Epithelial cell of prostate (primary cell): ENCODE measurements around the gene UNC5B.

ENCODE experiments used
- DNase-seq: peaks from one replicate; pipeline ENCODE4 v3.0.0-alpha.2; 2011; ENCODE audit warnings: low read depth, low spot score
- H3K27ac ChIP-seq: fragments of 450-650 bp; 2 replicates; pipeline ENCODE4 v1.5.1; 2017; ENCODE audit warnings: mild to moderate bottlenecking

UNC5B gene

GRCh38 chr10:71221586-71222202, 9.3 kb downstream of the UNC5B start:
- no peak overlapping the region for H3K27ac ChIP-seq
- no peak for DNase-seq

- no peak for DNase-seq
- H3K27ac ChIP-seq = no peak overlapping the region
Measured at GRCh38 chr10:71222601-71223346, 10.4 kb downstream of the UNC5B start.

- H3K27ac ChIP-seq = no peak overlapping the region
- DNase-seq = no peak
Measured at GRCh38 chr10:71223347-71224058, 11.1 kb downstream of the UNC5B start.

DNA sequence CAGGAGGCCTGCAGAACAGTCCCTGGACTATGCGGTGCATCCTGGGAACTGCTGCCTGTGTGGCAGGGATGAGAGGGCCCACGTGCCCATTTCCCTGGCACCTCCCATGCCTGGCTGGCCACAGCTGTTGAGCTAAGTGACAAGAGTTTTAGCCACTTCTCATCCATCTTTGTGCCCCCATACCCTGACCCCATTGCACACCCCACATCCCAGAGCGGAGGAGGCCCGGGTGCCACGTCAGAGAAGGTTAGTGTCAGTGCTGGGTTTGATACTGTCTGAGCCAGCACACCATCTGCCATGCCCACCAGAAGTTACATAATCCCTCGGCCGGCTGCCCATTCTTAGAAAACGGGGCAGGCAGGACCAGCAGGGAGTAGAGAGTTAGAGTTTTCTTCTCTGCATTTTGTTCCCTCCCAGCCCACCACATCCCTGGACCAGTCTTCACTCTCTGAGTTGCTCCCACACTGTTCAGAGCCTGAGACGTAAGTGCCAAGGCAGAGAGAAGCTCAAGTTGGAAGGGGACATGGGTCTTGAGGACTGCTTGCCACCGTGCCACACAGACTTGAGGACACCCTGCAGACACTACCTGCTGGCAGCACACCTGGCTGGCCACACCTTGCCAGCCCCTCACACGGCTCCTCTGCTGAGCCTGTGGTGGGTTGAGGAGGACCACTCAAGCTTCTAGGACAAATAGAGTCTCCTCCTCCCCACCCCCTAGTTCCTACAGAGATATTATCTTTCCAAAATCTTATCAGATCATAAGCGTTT, 13.1 kb downstream of the UNC5B start:
- no peak for DNase-seq
- no peak overlapping the region for H3K27ac ChIP-seq

- no peak for DNase-seq
- H3K27ac ChIP-seq = no peak overlapping the region
Measured at GRCh38 chr10:71228875-71229675, 16.7 kb downstream of the UNC5B start.

DNA sequence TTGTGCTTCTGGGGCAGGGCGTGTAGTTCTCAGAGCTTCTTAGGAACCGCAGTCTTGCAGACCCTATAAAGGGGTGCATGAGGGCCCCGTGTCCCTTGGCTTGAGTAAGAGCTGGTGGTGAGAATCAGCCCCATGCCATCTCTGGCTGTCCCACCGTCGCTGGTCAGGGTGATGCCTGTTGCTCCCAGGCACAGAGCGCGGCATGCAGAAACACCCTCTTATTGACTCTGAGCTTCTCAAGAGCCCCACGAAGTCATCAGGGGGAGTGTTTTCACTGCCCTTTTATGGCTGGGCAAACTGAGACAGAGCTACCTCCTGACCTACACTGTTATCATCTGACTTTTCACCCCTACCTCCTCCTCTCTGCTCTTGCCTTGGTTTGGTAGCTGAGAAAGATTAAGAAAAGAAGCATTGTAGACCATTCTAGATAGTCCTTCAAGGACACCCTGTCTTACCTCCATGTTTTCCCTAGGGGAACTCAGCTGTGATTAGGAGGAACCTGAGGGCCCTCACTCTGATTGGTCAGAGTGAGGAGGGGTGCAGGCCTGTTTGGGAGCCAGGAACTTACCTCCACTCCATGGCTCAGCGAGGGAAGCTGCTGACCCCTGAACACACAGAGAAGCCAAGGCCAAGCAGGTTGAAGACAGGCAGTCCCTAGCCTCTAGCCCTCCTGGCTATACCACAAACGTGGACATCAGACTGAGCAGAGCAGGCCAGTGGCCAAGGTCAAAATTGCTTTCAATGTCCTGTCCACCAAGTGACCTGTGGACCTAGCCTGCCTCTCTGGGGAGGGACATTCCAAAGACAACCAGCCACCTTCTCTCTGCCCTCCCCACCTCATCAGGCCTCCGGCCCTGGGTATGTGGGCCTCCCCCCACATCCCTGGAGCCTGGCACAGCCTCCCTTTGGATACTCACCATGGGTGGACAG, 17.6 kb downstream of the UNC5B start:
- H3K27ac ChIP-seq = no peak overlapping the region
- no peak for DNase-seq

- H3K27ac ChIP-seq = no peak overlapping the region
- DNase-seq = no peak
Measured at GRCh38 chr10:71230656-71231025, 18.3 kb downstream of the UNC5B start.

GRCh38 chr10:71231206-71231605, 18.8 kb downstream of the UNC5B start:
- no peak for DNase-seq
- H3K27ac ChIP-seq = no peak overlapping the region

DNA sequence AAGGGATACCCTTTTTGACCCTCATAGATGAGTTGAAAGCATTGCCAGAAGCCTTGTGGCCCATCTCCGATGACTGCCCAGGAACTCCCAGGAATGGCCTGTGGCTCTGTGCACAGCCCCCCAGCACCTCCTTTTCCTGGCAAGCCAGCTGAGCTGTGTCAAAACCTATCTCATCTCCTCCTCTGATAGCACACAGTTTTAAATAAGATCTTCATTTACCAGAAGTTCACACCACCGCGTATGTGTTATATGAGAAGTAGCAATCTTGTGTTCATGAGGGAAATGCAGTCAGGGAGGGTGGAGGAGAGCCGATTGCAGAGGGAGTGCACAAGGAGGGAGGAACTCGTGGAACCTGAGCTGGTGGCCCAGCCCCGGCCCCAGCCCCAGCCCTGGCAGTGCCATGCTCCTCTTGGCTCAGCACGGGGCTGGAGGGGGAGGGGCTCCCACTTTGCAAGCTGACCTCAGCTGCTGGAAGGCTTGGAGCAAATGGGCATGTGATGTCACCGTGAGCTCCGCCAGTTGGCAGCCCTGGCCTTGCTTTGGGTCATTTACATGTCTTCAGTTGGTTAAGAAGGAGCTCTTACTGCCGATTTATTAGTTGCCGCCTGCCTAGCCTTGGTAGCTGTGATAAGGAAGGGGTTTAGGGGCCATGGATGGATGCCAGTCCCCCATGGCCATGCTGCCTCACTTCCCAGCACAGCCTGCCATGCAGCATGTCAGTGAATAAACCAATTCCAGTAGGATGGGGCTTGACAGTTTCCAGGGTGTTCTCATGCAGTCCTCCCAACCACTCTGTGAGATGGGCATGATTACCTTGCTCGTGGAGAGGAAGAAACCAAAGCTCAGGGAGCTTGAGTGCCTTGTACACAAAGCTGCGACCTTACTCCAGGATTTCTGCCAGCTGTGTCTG, 20.0 kb downstream of the UNC5B start:
- no peak overlapping the region for H3K27ac ChIP-seq
- no peak for DNase-seq

DNA sequence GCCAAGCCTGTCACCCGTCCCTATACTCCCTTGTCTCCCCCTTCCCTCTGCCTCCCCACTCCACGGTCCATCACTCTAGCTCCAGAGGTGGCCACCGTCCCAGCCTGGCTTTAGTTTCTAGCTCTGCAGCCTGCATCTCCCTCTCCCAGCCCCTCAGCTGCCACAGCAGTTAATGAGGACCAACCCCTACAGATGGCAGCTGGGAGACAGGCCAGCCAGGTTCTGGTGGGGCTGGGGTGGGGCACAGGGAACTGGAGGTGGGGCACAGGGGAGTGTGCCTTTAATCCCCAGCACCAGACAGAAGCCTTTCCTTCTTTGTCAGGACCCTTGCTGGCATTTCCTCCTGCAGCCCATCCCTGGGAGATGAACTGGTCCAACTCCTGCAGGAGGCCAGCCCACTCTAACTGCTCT, 21.1 kb downstream of the UNC5B start:
- H3K27ac ChIP-seq = no peak overlapping the region
- DNase-seq = no peak

GRCh38 chr10:71234004-71234894, 21.9 kb downstream of the UNC5B start:
- no peak overlapping the region for H3K27ac ChIP-seq
- DNase-seq = no peak

GRCh38 chr10:71234970-71235685, 22.8 kb downstream of the UNC5B start:
- DNase-seq = no peak
- H3K27ac ChIP-seq = no peak overlapping the region

- DNase-seq = no peak
- H3K27ac ChIP-seq = no peak overlapping the region
Measured at GRCh38 chr10:71235808-71236207, 23.4 kb downstream of the UNC5B start.

DNA sequence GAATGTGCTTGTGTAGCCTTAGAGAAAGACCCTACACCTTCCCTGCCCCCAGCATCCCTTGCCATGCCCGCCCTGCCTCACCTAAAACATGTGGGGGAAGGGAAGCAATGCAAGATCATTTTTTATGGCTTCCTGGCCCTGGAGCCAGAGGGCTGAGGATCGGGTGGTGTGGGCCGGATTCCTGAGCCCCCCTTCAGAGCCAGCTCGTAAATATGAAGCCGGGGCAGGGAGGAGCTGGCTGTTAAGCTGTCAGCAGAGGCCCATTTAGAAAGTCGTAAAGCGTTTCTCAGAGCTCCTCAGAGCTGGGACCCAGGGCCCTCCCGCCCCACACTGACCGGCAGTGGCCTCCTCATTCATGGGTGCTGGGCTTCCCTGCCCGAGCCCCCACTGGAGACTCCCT, 23.9 kb downstream of the UNC5B start:
- DNase-seq = no peak

DNA sequence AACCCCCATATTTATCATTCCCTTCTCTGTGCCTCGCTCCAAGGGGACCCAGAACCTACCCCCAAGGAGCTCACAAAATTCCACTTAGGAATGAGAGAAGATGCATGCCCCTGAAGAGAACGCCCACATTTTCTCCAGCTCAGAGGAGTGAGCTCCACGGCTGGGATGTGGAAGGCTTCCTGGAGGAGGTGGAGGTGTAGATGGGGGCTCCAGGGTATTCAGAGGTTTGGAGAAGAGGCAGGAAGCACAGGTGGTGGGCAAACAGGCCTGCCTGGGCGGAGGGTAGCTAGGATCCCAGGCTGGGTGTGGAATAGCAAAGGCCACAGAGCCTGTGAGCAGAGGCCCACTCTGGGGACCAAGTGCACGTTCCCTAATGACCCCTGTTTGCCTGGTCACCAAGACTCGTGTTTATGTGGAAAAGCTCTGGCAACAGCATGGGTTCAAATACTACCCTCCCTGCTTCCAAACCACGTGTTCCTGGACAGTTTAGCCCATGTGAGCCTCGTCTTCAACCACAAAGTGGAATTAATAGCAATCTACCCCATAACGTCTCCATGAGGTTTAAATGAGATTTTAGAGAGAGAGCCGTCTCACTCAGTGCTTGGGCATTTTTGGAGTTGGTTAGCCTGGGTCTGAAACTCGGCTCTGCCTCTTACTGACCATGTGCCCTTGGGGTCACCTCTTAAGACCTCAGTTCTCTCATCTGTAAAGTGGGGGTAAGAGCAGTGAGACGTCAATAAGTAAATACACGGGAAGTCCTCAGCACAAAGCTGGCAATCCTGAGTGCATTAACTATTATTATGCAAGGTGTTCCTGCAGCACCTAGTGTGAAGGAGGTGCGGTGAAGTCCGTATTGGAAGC, 24.7 kb downstream of the UNC5B start:
- no peak for DNase-seq
- H3K27ac ChIP-seq = no peak overlapping the region

More for the DNA sequence above, 23.9 kb downstream of the UNC5B start:
- H3K27ac ChIP-seq = no peak overlapping the region
